K562 (cell line): Measurements from ENCODE around the gene RNF187. TPM values are rescaled to one million over a fixed set of nuclear protein-coding genes. Genes with fewer than 3 reads are reported as not detected.

Source experiments
- ARID1B ChIP-seq: fragments of 450-650 bp; IDR thresholded peaks from 2 replicates; pipeline ENCODE4 v1.6.1; 2016; ENCODE audit warnings: antibody characterized with exemption, mild to moderate bottlenecking, inconsistent platforms
- ARNT ChIP-seq, 2 experiments: fragments of 450-650 bp; IDR thresholded peaks; 2 replicates each; pipeline ENCODE4 v1.6.1; 2016; ENCODE audit warnings: mild to moderate bottlenecking in 1 of 2
- C11orf30 ChIP-seq: fragments of 450-650 bp; IDR thresholded peaks from 2 replicates; pipeline ENCODE4 v1.6.1; 2016; ENCODE audit warnings: low read depth, mild to moderate bottlenecking
- CBX5 ChIP-seq: IDR thresholded peaks from 2 replicates; pipeline ENCODE4 v1.6.1; 2014; ENCODE audit warnings: low read depth, borderline replicate concordance
- CTBP1 ChIP-seq: fragments of 450-650 bp; IDR thresholded peaks from 2 replicates; pipeline ENCODE4 v1.6.1; 2016; ENCODE audit warnings: borderline replicate concordance
- E2F1 ChIP-seq: sonication (generic); formaldehyde crosslinking; IDR thresholded peaks from 2 replicates; pipeline ENCODE4 v1.8.1; 2023; ENCODE audit warnings: mild to moderate bottlenecking, missing genetic modification reagents, moderate library complexity
- KDM5B ChIP-seq: fragments of 200-600 bp; sonication (generic); IDR thresholded peaks from 2 replicates; pipeline ENCODE4 v1.6.1; 2012; ENCODE audit warnings: low read depth, mild to moderate bottlenecking, moderate library complexity, low read length, control low read depth, inconsistent platforms; ENCODE audit not compliant: insufficient replicate concordance
- KLF6 ChIP-seq: fragments of 250-450 bp; sonication (Bioruptor Pico); IDR thresholded peaks from 2 replicates; pipeline ENCODE4 v1.4.0; 2020; ENCODE audit warnings: mild to moderate bottlenecking, moderate library complexity, borderline replicate concordance
- MTA3 ChIP-seq: fragments of 450-650 bp; formaldehyde crosslinking; IDR thresholded peaks from 2 replicates; pipeline ENCODE4 v1.6.1; 2017; ENCODE audit warnings: mild to moderate bottlenecking, borderline replicate concordance
- NR2C2 ChIP-seq, 2 experiments: fragments of 200-800 bp in 1 of 2; sonication (Bioruptor generic) in 1 of 2; sonication (generic) in 1 of 2; formaldehyde crosslinking in 1 of 2; IDR thresholded peaks; 2 replicates each; pipeline versions ENCODE4 v1.6.1 to v1.8.0; 2016 to 2022; ENCODE audit warnings: mild to moderate bottlenecking in 1 of 2, missing compliant biosample characterization in 1 of 2, missing genetic modification characterization in 1 of 2, missing genetic modification reagents in 1 of 2
- OTX1 ChIP-seq: fragments of 450-650 bp; formaldehyde crosslinking; IDR thresholded peaks from 2 replicates; pipeline ENCODE4 v1.4.0; 2022; ENCODE audit warnings: mild to moderate bottlenecking
- RB1 ChIP-seq: fragments of 450-650 bp; IDR thresholded peaks from 2 replicates; pipeline ENCODE4 v1.6.1; 2017; ENCODE audit warnings: low read depth, mild to moderate bottlenecking
- RCOR1 ChIP-seq, 2 experiments: IDR thresholded peaks; 2 replicates each; pipeline ENCODE4 v1.6.1; 2012; ENCODE audit warnings: low read depth in 2 of 2, low read length in 2 of 2, borderline replicate concordance in 1 of 2, improper control_type of control experiment in 1 of 2
- SIN3A ChIP-seq, 2 experiments: fragments of 150-350 bp in 1 of 2; IDR thresholded peaks; 2 replicates each; pipeline ENCODE4 v1.6.1; 2011 to 2016; ENCODE audit warnings: borderline replicate concordance in 2 of 2, low read depth in 2 of 2, low read length in 2 of 2, mild to moderate bottlenecking in 2 of 2, moderate library complexity in 2 of 2; ENCODE audit not compliant: control insufficient read depth in 1 of 2
- SMAD1 ChIP-seq: fragments of 150-350 bp; IDR thresholded peaks from 2 replicates; pipeline ENCODE4 v1.6.1; 2014; ENCODE audit warnings: low read length, low read depth; ENCODE audit not compliant: partially characterized antibody
- SRF ChIP-seq, 2 experiments: fragments of 250-450, 450-650 bp in 1 of 2; sonication (Bioruptor Pico) in 1 of 2; sonication (generic) in 1 of 2; formaldehyde crosslinking; IDR thresholded peaks; 2 replicates each; pipeline versions ENCODE4 v1.5.0 to v1.5.1; 2020 to 2022; ENCODE audit warnings: mild to moderate bottlenecking in 1 of 2, missing genetic modification reagents in 1 of 2
- SRSF1 ChIP-seq: fragments of 200-400 bp; formaldehyde crosslinking; IDR thresholded peaks from 2 replicates; pipeline ENCODE4 v1.6.1; 2017; ENCODE audit warnings: mild to moderate bottlenecking, low read depth, low read length, moderate library complexity
- STAG1 ChIP-seq: sonication (generic); formaldehyde crosslinking; IDR thresholded peaks from 2 replicates; pipeline ENCODE4 v1.5.0; 2020; ENCODE audit warnings: missing genetic modification reagents, borderline replicate concordance
- ZNF165 ChIP-seq: fragments of 250-450 bp; sonication (Bioruptor Pico); IDR thresholded peaks from 2 replicates; pipeline ENCODE4 v1.4.0; 2020; ENCODE audit warnings: borderline replicate concordance
- ZNF24 ChIP-seq: fragments of 450-650 bp; IDR thresholded peaks from 2 replicates; pipeline ENCODE4 v1.6.1; 2016
- ZNF592 ChIP-seq: fragments of 450-650 bp; IDR thresholded peaks from 2 replicates; pipeline ENCODE4 v1.6.1; 2017; ENCODE audit warnings: antibody characterized with exemption, mild to moderate bottlenecking
- ZNF707 ChIP-seq: fragments of 250-450 bp; sonication (Bioruptor Pico); conservative IDR thresholded peaks from 2 replicates; pipeline ENCODE4 v1.8.0; 2022; ENCODE audit warnings: inconsistent platforms, mild to moderate bottlenecking, moderate library complexity
- polyA plus RNA-seq, 8 experiments: library from polyadenylated mRNA; depleted of rRNA in 4 of 8; stranded (reverse) in 5 of 8; unstranded in 3 of 8; fragments of >200 nt; fragmentation: Nextera tagmentation in 2 of 8; fragmentation: Illumina TruSeq in 1 of 8; extraction: Ambion mirVana in 2 of 8; extraction: Trizol in 1 of 8; gene quantifications; 2 replicates each; pipeline versions ENCODE4 v1.2.1 to v1.2.3, GENCODE V29; 2011 to 2014; ENCODE audit warnings: inconsistent platforms in 1 of 8, missing spikeins in 1 of 8
- total RNA-seq, 7 experiments: library from RNA; depleted of rRNA in 6 of 7; stranded (reverse); fragments of >200 nt in 6 of 7; fragmentation: Illumina TruSeq in 2 of 7; extraction: Trizol in 2 of 7; gene quantifications; 2 replicates each; pipeline versions ENCODE4 v1.2.1 to v1.2.3, GENCODE V29; 2011 to 2021; ENCODE audit warnings: low replicate concordance in 1 of 7

RNF187 gene
- total and polyA plus RNA-seq, 9 of the 15 experiments (the other 6 are each of a cell fraction or from before 2014, with no cell fraction given): 2.3 to 119 (median 41.9) TPM

- 0 out of 2 replicates have a peak, but pooled peaks have one; percentile 12 for TF ChIP-seq ZNF165 (CRISPR knock-in tag)
- TF ChIP-seq E2F1 (CRISPR knock-in tag): peak; percentile 96
- TF ChIP-seq C11orf30: peak; percentile 74
- TF ChIP-seq OTX1 (CRISPR knock-in tag): 0 out of 2 replicates have a peak, but pooled peaks have one; percentile 53
- TF ChIP-seq RB1: peak; percentile 91
- TF ChIP-seq ZNF592: no peak; the same call in none of the 2 replicates
- TF ChIP-seq STAG1: peak; percentile 36
- peak; percentile 57; the same call in 1 of the 2 replicates for TF ChIP-seq ZNF24
- 0 out of 2 replicates have a peak, but pooled peaks have one; percentile 71 for TF ChIP-seq SRSF1
- peak; percentile 99 for TF ChIP-seq CTBP1
- no peak for TF ChIP-seq ZNF707
- TF ChIP-seq MTA3: peak; percentile 100
- peak; percentile 62 to 79; a peak in 2 of 4 replicates for TF ChIP-seq SIN3A (IDR thresholded peaks at IDR 0.05; ENCODE audit: borderline replicate concordance in 2 of 2, control insufficient read depth in 1 of 2, low read depth in 2 of 2, low read length in 2 of 2)
- peak; percentile 64; the same call in 1 of the 2 replicates for TF ChIP-seq CBX5
- no peak for TF ChIP-seq ARNT (IDR thresholded peaks at IDR 0.05)
- peak; percentile 98 for TF ChIP-seq KDM5B
- no peak for TF ChIP-seq KLF6 (CRISPR knock-in tag)
- peak; percentile 54; the same call in 1 of the 2 replicates for TF ChIP-seq ARID1B
- TF ChIP-seq SRF (CRISPR knock-in tag; IDR thresholded peaks at IDR 0.05): peak in 1 of 2 experiments; percentile 67; a peak in 1 of 4 replicates
- 0 out of 2 replicates have a peak, but pooled peaks have one; percentile 68 for TF ChIP-seq NR2C2 (CRISPR knock-in tag; IDR thresholded peaks at IDR 0.05)
- TF ChIP-seq NR2C2 (tag; IDR thresholded peaks at IDR 0.05): peak; percentile 5; the same call in 1 of the 2 replicates
- peak; percentile 88 for TF ChIP-seq SMAD1
- TF ChIP-seq RCOR1 (IDR thresholded peaks at IDR 0.05; ENCODE audit: borderline replicate concordance in 1 of 2, low read depth in 2 of 2, low read length in 2 of 2): peak in 1 of 2 experiments; percentile 89; a peak in 2 of 4 replicates
Observed at GRCh38 chr1:228457396-228458176, 29.6 kb upstream of the RNF187 start (continued).
